Fibroblast of pulmonary artery (primary cell): ENCODE results near the gene ZNF785.

ENCODE experiments used
- DNase-seq: peaks from one replicate; pipeline ENCODE4 v3.0.0-alpha.2; 2010; ENCODE audit warnings: low read depth
- H3K4me3 ChIP-seq: replicated peaks from 2 replicates; pipeline ENCODE4 v1.5.1; 2011; ENCODE audit warnings: low read depth, mild to moderate bottlenecking, control low read depth, low read length, moderate library complexity
- TF ChIP-seq, protein P1 (sequence below): IDR thresholded peaks from 2 replicates; pipeline ENCODE4 v1.5.1; 2011; ENCODE audit warnings: mild to moderate bottlenecking, control low read depth, low read length, inconsistent platforms; ENCODE audit errors: missing control alignments

The ZNF785 gene

DNA sequence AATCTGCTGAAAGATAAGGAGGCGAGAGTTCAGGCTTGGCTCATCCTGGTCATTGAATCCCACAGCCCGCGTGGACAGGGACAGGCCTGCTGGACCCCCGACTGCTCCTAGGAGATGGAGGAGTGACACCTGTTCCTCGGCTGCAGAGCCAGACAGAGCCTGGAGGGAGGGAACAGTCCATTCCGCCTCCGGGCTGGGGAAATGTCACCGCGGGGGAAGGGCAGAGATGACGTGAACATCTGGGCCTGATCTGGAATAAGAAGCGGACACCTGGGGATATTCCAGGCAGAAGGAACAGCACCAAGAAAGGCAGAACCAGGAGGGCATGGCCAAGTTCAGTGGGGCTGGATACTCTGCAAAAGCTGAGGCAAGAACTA, 52.4 kb downstream of the ZNF785 start:
- no peak overlapping the region for H3K4me3 ChIP-seq
- TF ChIP-seq, protein P1, sequence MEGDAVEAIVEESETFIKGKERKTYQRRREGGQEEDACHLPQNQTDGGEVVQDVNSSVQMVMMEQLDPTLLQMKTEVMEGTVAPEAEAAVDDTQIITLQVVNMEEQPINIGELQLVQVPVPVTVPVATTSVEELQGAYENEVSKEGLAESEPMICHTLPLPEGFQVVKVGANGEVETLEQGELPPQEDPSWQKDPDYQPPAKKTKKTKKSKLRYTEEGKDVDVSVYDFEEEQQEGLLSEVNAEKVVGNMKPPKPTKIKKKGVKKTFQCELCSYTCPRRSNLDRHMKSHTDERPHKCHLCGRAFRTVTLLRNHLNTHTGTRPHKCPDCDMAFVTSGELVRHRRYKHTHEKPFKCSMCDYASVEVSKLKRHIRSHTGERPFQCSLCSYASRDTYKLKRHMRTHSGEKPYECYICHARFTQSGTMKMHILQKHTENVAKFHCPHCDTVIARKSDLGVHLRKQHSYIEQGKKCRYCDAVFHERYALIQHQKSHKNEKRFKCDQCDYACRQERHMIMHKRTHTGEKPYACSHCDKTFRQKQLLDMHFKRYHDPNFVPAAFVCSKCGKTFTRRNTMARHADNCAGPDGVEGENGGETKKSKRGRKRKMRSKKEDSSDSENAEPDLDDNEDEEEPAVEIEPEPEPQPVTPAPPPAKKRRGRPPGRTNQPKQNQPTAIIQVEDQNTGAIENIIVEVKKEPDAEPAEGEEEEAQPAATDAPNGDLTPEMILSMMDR, result no peak

DNA sequence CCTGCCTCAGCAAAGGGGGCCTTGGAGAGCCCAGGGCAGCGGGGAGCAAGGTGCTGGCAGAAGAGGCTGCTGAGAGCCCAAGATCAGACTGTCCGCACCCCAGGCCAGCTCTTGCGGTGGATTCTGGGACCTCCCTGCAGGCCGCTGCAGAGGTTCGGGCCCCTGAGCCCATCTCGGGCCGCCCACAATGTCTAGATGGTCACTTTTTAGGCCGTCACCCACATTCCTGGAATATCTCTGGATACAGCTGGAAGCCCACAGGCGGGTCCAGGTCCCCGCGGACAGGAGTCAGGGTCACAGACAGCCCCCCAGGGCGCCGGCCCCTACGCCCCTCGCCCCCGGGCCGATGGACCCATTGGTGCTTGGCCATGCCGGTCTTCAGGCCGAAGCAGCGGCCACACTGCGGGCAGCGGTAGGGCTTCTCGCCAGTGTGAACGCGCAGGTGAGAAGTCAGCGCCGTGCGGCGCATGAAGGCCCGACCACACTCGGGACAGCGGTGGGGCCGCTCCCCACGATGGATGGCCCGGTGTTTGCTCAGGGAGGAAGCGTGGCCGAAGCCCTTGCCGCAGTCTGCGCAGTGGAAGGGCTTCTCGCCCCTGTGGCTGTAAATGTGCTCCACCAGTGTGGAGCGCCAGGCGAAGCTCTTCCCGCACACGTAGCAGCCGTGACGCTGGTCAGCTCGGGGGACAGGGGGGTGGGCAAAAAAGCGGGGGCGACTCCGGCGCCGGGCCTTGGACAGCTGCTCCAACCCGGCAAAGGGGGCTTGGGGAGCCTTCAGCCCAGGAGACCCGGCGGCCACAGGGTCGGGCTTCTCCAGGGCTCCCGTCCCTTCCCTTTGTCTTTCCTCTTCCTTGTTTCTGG, 53.0 kb downstream of the ZNF785 start:
- DNase-seq, result no peak
- no peak overlapping the region for H3K4me3 ChIP-seq
- TF ChIP-seq, protein P1, result no peak

More for the DNA sequence above, 52.4 kb downstream of the ZNF785 start:
- no peak for DNase-seq
